H1 (cell line): Measurements from ENCODE around the gene POLR2A. TPM values are rescaled to one million over a fixed set of nuclear protein-coding genes. Genes with fewer than 3 reads are reported as not detected.

Source experiments
- CTCF ChIA-PET: fragments of 300-600 bp; sonication (Branson Sonifier 250); formaldehyde crosslinking; loops from one replicate; lab custom pipeline; 2021; ENCODE audit not compliant: partially characterized antibody; lab: Charles Lee
- POLR2A ChIA-PET: fragments of 300-600 bp; sonication (Branson Sonifier 250); formaldehyde crosslinking; loops from one replicate; lab custom pipeline; 2021; ENCODE audit warnings: inconsistent platforms; ENCODE audit not compliant: partially characterized antibody; lab: Charles Lee
- DNase-seq, 2 experiments: peaks; one replicate each; pipeline versions ENCODE4 v3.0.0 to v3.0.0-alpha.2; 2010 to 2022; ENCODE audit warnings: low spot score in 2 of 2, low read depth in 1 of 2, mixed read lengths in 1 of 2
- FAIRE-seq: peaks from 2 replicates; lab custom pipeline; 2011; peaks lifted over from hg19 to GRCh38; lab: Jason Lieb, UNC
- H2AFZ ChIP-seq: 2 replicates; pipeline ENCODE4 v1.8.1; 2012; ENCODE audit warnings: low read length, inconsistent platforms
- H2AK5ac ChIP-seq: 2 replicates; pipeline ENCODE4 v1.6.1; 2013; ENCODE audit warnings: low read depth, low read length
- H2BK120ac ChIP-seq: replicated peaks from 2 replicates; pipeline ENCODE3; 2013; ENCODE audit warnings: low read depth, low read length, inconsistent platforms
- H2BK12ac ChIP-seq: 2 replicates; pipeline ENCODE4 v1.6.1; 2013; ENCODE audit warnings: low read depth, low read length
- H2BK15ac ChIP-seq: 2 replicates; pipeline ENCODE4 v1.6.1; 2013; ENCODE audit warnings: low read length
- H2BK20ac ChIP-seq: 2 replicates; pipeline ENCODE4 v1.6.1; 2013; ENCODE audit warnings: low read length
- H2BK5ac ChIP-seq: 2 replicates; pipeline ENCODE4 v1.6.1; 2013; ENCODE audit warnings: low read depth, low read length
- H3K14ac ChIP-seq: 2 replicates; pipeline ENCODE4 v1.6.1; 2013; ENCODE audit warnings: inconsistent platforms; ENCODE audit not compliant: insufficient read length
- H3K18ac ChIP-seq: 2 replicates; pipeline ENCODE4 v1.6.1; 2013; ENCODE audit warnings: low read length; ENCODE audit errors: extremely low read depth
- H3K23ac ChIP-seq: 2 replicates; pipeline ENCODE4 v1.6.1; 2013; ENCODE audit warnings: inconsistent platforms; ENCODE audit not compliant: insufficient read length
- H3K23me2 ChIP-seq: 2 replicates; pipeline ENCODE4 v1.6.1; 2013; ENCODE audit warnings: low read depth, low read length
- H3K27ac ChIP-seq: 2 replicates; pipeline ENCODE4 v1.6.1; 2011; ENCODE audit warnings: low read depth, low read length, inconsistent platforms
- H3K27me3 ChIP-seq, 4 experiments: replicated peaks in 1 of 4; 1 replicate in 1 of 4; 2 replicates in 3 of 4; pipeline versions ENCODE4 v1.6.1 to v1.8.1; 2011 to 2013; ENCODE audit warnings: low read length in 3 of 4, mild to moderate bottlenecking in 3 of 4, inconsistent platforms in 2 of 4, mixed read lengths in 2 of 4, moderate library complexity in 1 of 4; ENCODE audit not compliant: control insufficient read depth in 3 of 4, insufficient read depth in 3 of 4; ENCODE audit errors: extremely low read depth in 1 of 4
- H3K36me3 ChIP-seq, 4 experiments: 2 replicates each; pipeline versions ENCODE4 v1.6.1 to v1.8.1; 2011 to 2013; ENCODE audit warnings: mild to moderate bottlenecking in 4 of 4, low read length in 3 of 4, moderate library complexity in 2 of 4, control low read depth in 1 of 4, inconsistent platforms in 1 of 4; ENCODE audit not compliant: insufficient read depth in 4 of 4, control insufficient read depth in 2 of 4
- H3K4ac ChIP-seq: replicated peaks from 2 replicates; pipeline ENCODE3; 2013; ENCODE audit warnings: low read length, low read depth, mixed read lengths, inconsistent platforms; ENCODE audit not compliant: insufficient read length
- H3K4me1 ChIP-seq, 4 experiments: replicated peaks in 1 of 4; 1 replicate in 1 of 4; 2 replicates in 3 of 4; pipeline versions ENCODE4 v1.6.1 to v1.8.1; 2011 to 2013; ENCODE audit warnings: low read length in 3 of 4, inconsistent platforms in 2 of 4, mixed read lengths in 1 of 4; ENCODE audit not compliant: insufficient read depth in 4 of 4, control insufficient read depth in 3 of 4
- H3K4me2 ChIP-seq, 2 experiments: 2 replicates each; pipeline versions ENCODE4 v1.6.1 to v1.8.1; 2011 to 2013; ENCODE audit warnings: low read depth in 2 of 2, low read length in 2 of 2, control low read depth in 1 of 2, inconsistent platforms in 1 of 2, mild to moderate bottlenecking in 1 of 2; ENCODE audit not compliant: insufficient read depth in 1 of 2
- H3K4me3 ChIP-seq, 4 experiments: fragments of 200-600, 300-600 bp in 1 of 4; sonication (generic), shearing (Covaris generic), sonication (Bioruptor Twin) in 1 of 4; 2 replicates each; pipeline versions ENCODE4 v1.5.1 to v1.8.1; 2011 to 2016; ENCODE audit warnings: low read length in 4 of 4, low read depth in 3 of 4, control low read depth in 2 of 4, inconsistent platforms in 2 of 4, mild to moderate bottlenecking in 2 of 4, mixed read lengths in 1 of 4, moderate library complexity in 1 of 4; ENCODE audit not compliant: insufficient read depth in 2 of 4; ENCODE audit errors: extremely low read depth in 1 of 4
- H3K56ac ChIP-seq: replicated peaks from 2 replicates; pipeline ENCODE3; 2013; ENCODE audit warnings: low read depth, mild to moderate bottlenecking, mixed read lengths, low read length, inconsistent platforms; ENCODE audit not compliant: insufficient read length
- H3K79me1 ChIP-seq: 2 replicates; pipeline ENCODE4 v1.6.1; 2013; ENCODE audit warnings: low read depth, low read length, control low read depth
- H3K79me2 ChIP-seq, 2 experiments: 2 replicates each; pipeline versions ENCODE4 v1.6.1 to v1.8.1; 2012 to 2013; ENCODE audit warnings: low read length in 2 of 2, mild to moderate bottlenecking in 2 of 2, inconsistent platforms in 1 of 2; ENCODE audit not compliant: insufficient read depth in 2 of 2, control insufficient read depth in 1 of 2
- H3K9ac ChIP-seq, 4 experiments: replicated peaks in 1 of 4; 1 replicate in 1 of 4; 2 replicates in 3 of 4; pipeline versions ENCODE4 v1.6.1 to v1.8.1; 2011 to 2013; ENCODE audit warnings: low read depth in 3 of 4, low read length in 3 of 4, control low read depth in 2 of 4, mild to moderate bottlenecking in 2 of 4, moderate library complexity in 2 of 4, inconsistent platforms in 1 of 4; ENCODE audit errors: extremely low read depth in 1 of 4
- H3K9me3 ChIP-seq, 2 experiments: 2 replicates each; pipeline versions ENCODE4 v1.6.1 to v1.8.1; 2012 to 2013; ENCODE audit warnings: mild to moderate bottlenecking in 2 of 2, moderate library complexity in 2 of 2, control low read depth in 1 of 2, inconsistent platforms in 1 of 2, low read depth in 1 of 2, low read length in 1 of 2, mixed read lengths in 1 of 2; ENCODE audit not compliant: insufficient read depth in 2 of 2
- H4K20me1 ChIP-seq, 2 experiments: replicated peaks in 1 of 2; 2 replicates each; pipeline versions ENCODE3 to v1.8.1; 2011 to 2013; ENCODE audit warnings: inconsistent platforms in 2 of 2, low read length in 2 of 2, mild to moderate bottlenecking in 1 of 2; ENCODE audit not compliant: insufficient read depth in 2 of 2, control insufficient read depth in 1 of 2
- H4K5ac ChIP-seq: 2 replicates; pipeline ENCODE4 v1.6.1; 2013; ENCODE audit warnings: low read length, low read depth, mixed read lengths, inconsistent platforms; ENCODE audit not compliant: insufficient read length
- H4K8ac ChIP-seq: 2 replicates; pipeline ENCODE4 v1.8.0; 2013; ENCODE audit warnings: mild to moderate bottlenecking, moderate library complexity, low read length, inconsistent platforms; ENCODE audit not compliant: insufficient read depth; ENCODE audit errors: extremely low read depth
- H4K91ac ChIP-seq: replicated peaks from 2 replicates; pipeline ENCODE3; 2013; ENCODE audit warnings: low read length, mixed read lengths, inconsistent platforms; ENCODE audit not compliant: insufficient read length
- BACH1 ChIP-seq: IDR thresholded peaks from 2 replicates; pipeline ENCODE4 v1.6.1; 2012; ENCODE audit warnings: low read length, improper control_type of control experiment
- CBX8 ChIP-seq: fragments of 300-800, 300-1000 bp; sonication (generic); IDR thresholded peaks from 2 replicates; pipeline ENCODE4 v1.7.1; 2016; ENCODE audit warnings: low read depth, low read length, borderline replicate concordance
- CTBP2 ChIP-seq: IDR thresholded peaks from 2 replicates; pipeline ENCODE4 v1.7.0; 2011; ENCODE audit warnings: borderline replicate concordance, mild to moderate bottlenecking, moderate library complexity, mixed read lengths, low read length; ENCODE audit not compliant: insufficient read depth, insufficient read length
- KDM4A ChIP-seq: IDR thresholded peaks from one replicate; pipeline ENCODE4 v1.7.1; 2012; ENCODE audit warnings: low read depth, mild to moderate bottlenecking, moderate library complexity, low read length, inconsistent platforms; ENCODE audit not compliant: severe bottlenecking
- RNF2 ChIP-seq: fragments of 200-900, 300-1000 bp; sonication (generic); IDR thresholded peaks from 2 replicates; pipeline ENCODE4 v1.7.1; 2016; ENCODE audit warnings: borderline replicate concordance, low read depth, mild to moderate bottlenecking, antibody characterized with exemption, low read length; ENCODE audit not compliant: poor library complexity, severe bottlenecking; ENCODE audit errors: missing control alignments
- SAP30 ChIP-seq: fragments of 300-600 bp; sonication (generic); IDR thresholded peaks from 2 replicates; pipeline ENCODE4 v1.7.1; 2012; ENCODE audit warnings: low read length, moderate library complexity, mild to moderate bottlenecking, inconsistent platforms; ENCODE audit not compliant: insufficient read depth, insufficient replicate concordance
- SIN3A ChIP-seq, 2 experiments: IDR thresholded peaks in 1 of 2; conservative IDR thresholded peaks in 1 of 2; 2 replicates each; pipeline ENCODE4 v1.6.1; 2011 to 2012; ENCODE audit warnings: low read length in 2 of 2, improper control_type of control experiment in 1 of 2, low read depth in 1 of 2, mild to moderate bottlenecking in 1 of 2
- WGBS, 2 experiments: shearing (Covaris generic) in 1 of 2; methylation state at CpG; one replicate each; pipeline versions ENCODE4 v1.1.6 to v1.1.7; 2013 to 2015; ENCODE audit warnings: low lambda C conversion rate in 2 of 2, mixed read lengths in 2 of 2, inconsistent platforms in 1 of 2, low coverage in 1 of 2, missing lambda C conversion rate in 1 of 2; ENCODE audit not compliant: insufficient replicate concordance in 2 of 2, insufficient coverage in 1 of 2, insufficient read length in 1 of 2; ENCODE audit errors: extremely low coverage in 1 of 2, missing lambda C conversion rate in 1 of 2; 5-methylcytosine and 5-hydroxymethylcytosine counted together
- polyA plus RNA-seq, 7 experiments: library from polyadenylated mRNA; depleted of rRNA in 3 of 7; stranded (reverse) in 5 of 7; unstranded in 2 of 7; fragments of >200 nt in 5 of 7; fragments of 200-250 nt in 2 of 7; gene quantifications; 1 replicate in 5 of 7; 2 replicates in 1 of 7; 4 replicates in 1 of 7; pipeline versions ENCODE4 v1.2.1 to v1.2.3, GENCODE V29; 2011 to 2013; ENCODE audit warnings: missing spikeins in 2 of 7, mixed read lengths in 2 of 7
- total RNA-seq: library from RNA; stranded (reverse); fragmentation: NEBNext Ultra II Directional; extraction: Animal tissue kit (Norgen Biotek cat#: 25700); gene quantifications from 2 replicates; pipeline ENCODE4 v1.2.1, GENCODE V29; 2021
- TF ChIP-seq, protein P1 (sequence below), 3 experiments: IDR thresholded peaks; 1 replicate in 2 of 3; 2 replicates in 1 of 3; pipeline versions ENCODE4 v1.5.1 to v1.6.1; 2011; ENCODE audit warnings: low read length in 3 of 3, mild to moderate bottlenecking in 3 of 3, inconsistent platforms in 2 of 3, low read depth in 1 of 3, moderate library complexity in 1 of 3; ENCODE audit not compliant: insufficient read depth in 1 of 3; ENCODE audit errors: control extremely low read depth in 1 of 3

Gene POLR2A
- total and polyA plus RNA-seq, 2 of the 8 experiments (the other 6 are each of a cell fraction or from before 2014, with no cell fraction given), result 26.8 to 150 TPM

DNA sequence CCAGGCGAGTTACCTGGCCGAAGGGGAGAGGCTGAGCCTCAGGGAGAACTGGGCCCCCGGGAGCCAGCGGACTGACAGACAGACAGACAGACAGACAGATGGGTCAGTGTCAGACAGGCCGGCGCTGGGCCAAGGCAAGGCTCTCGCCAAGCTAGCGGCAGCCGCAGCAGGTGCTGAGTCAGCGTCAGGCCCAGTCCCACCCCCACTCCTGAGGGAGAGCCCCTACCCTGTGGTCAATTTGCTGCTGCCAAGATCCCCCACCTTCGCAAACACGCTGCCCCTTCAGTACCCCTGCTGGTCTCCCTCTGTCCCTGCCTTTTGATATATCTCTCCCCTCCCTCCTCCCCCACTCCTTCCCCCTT is 43.4 kb upstream of the POLR2A start:
- H3K79me1 ChIP-seq, result no peaks in the 10 kb centered on the region
- no peak overlapping the region for H3K14ac ChIP-seq
- peaks cover 3 to 35% (median 18%) of the 10 kb centered on the region in 4 experiments for H3K4me1 ChIP-seq
- no peak overlapping the region for H3K4ac ChIP-seq
- peak overlapping the region; percentile 50 to 83 (median 67) for H3K4me3 ChIP-seq
- peak overlapping the region; percentile 91 for H3K4me2 ChIP-seq
- H3K27me3 ChIP-seq, result peaks cover 2 to 19% (median 13%) of the 10 kb centered on the region in 4 experiments; a peak in 6 of 7 replicates
- H2AK5ac ChIP-seq, result no peak overlapping the region
- H2BK15ac ChIP-seq, result no peak overlapping the region; the same call in 1 of the 2 replicates
- H3K79me2 ChIP-seq, result no peaks in the 10 kb centered on the region
- no peak for DNase-seq
- H4K20me1 ChIP-seq, result no peaks in the 10 kb centered on the region
- ChIA-PET CTCF (interaction anchor here (0.6 to 5.4 kb wide), 25 partner anchors 8 to 144 kb away, joined by 3 to 26 read pairs (median 3); partner anchors contain the start of genes NLGN2, SLC35G6, SPEM2 and TMEM256), POLR2A (interaction anchor here (0.6 to 15.5 kb wide), 28 partner anchors 11 to 826 kb away, joined by 3 to 339 read pairs (median 4); partner anchors contain the start of genes ACAP1, NLGN2, POLR2A and SLC35G6)
- H2BK120ac ChIP-seq, result no peak overlapping the region
- peak overlapping the region; percentile 98; the same call in 1 of the 2 replicates for H3K27ac ChIP-seq
- no peak for FAIRE-seq
- peaks cover 34% of the 10 kb centered on the region; the same call in 1 of the 2 replicates for H3K23me2 ChIP-seq
- peak overlapping the region; percentile 12 for H4K91ac ChIP-seq
- H3K36me3 ChIP-seq, result no peaks in the 10 kb centered on the region
- peak overlapping the region; percentile 76 for H3K18ac ChIP-seq
- H2BK12ac ChIP-seq, result peak overlapping the region; percentile 62; the same call in 1 of the 2 replicates
- no peak overlapping the region for H4K8ac ChIP-seq
- no peak overlapping the region for H3K23ac ChIP-seq
- whole genome bisulfite sequencing, 2 experiments, result 0% methylated on average over 10 of the region's 12 CpGs; no CpG with 5 or more reads in 1 of the 2 experiments
- H3K9ac ChIP-seq, result peak overlapping the region in 2 of 4 experiments; percentile 94 to 95; a peak in 4 of 7 replicates
- H4K5ac ChIP-seq, result peak overlapping the region; percentile 71
- H3K56ac ChIP-seq, result no peak overlapping the region
- no peak overlapping the region; the same call in 1 of the 2 replicates for H2BK5ac ChIP-seq
- H2AFZ ChIP-seq, result no peak overlapping the region
- no peak overlapping the region for H2BK20ac ChIP-seq
- no peaks in the 10 kb centered on the region for H3K9me3 ChIP-seq
- TF ChIP-seq BACH1 (peak; percentile 90), SAP30 (peak; percentile 54), CBX8 (no peak), KDM4A (peak; percentile 7), CTBP2 (peak; percentile 53), RNF2 (no peak), SIN3A (conservative IDR thresholded peaks at IDR 0.05 in 1 of 2, IDR thresholded peaks at IDR 0.05 in 1 of 2; ENCODE audit: low read depth in 1 of 2, low read length in 2 of 2) (peak in 1 of 2 experiments; percentile 83; a peak in 3 of 4 replicates)
- TF ChIP-seq, protein P1, sequence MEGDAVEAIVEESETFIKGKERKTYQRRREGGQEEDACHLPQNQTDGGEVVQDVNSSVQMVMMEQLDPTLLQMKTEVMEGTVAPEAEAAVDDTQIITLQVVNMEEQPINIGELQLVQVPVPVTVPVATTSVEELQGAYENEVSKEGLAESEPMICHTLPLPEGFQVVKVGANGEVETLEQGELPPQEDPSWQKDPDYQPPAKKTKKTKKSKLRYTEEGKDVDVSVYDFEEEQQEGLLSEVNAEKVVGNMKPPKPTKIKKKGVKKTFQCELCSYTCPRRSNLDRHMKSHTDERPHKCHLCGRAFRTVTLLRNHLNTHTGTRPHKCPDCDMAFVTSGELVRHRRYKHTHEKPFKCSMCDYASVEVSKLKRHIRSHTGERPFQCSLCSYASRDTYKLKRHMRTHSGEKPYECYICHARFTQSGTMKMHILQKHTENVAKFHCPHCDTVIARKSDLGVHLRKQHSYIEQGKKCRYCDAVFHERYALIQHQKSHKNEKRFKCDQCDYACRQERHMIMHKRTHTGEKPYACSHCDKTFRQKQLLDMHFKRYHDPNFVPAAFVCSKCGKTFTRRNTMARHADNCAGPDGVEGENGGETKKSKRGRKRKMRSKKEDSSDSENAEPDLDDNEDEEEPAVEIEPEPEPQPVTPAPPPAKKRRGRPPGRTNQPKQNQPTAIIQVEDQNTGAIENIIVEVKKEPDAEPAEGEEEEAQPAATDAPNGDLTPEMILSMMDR (IDR thresholded peaks at IDR 0.05; ENCODE audit: control extremely low read depth in 1 of 3, insufficient read depth in 1 of 3, low read depth in 1 of 3, low read length in 3 of 3), result peak in 1 of 3 experiments; percentile 12; a peak in 1 of 4 replicates
